ENCODE data around the gene MYMX. TPM values are rescaled to one million over a fixed set of nuclear protein-coding genes. Genes with fewer than 3 reads are reported as not detected.

The MYMX gene
- total RNA-seq, 2 experiments from 2014 or later = not detected

DNA sequence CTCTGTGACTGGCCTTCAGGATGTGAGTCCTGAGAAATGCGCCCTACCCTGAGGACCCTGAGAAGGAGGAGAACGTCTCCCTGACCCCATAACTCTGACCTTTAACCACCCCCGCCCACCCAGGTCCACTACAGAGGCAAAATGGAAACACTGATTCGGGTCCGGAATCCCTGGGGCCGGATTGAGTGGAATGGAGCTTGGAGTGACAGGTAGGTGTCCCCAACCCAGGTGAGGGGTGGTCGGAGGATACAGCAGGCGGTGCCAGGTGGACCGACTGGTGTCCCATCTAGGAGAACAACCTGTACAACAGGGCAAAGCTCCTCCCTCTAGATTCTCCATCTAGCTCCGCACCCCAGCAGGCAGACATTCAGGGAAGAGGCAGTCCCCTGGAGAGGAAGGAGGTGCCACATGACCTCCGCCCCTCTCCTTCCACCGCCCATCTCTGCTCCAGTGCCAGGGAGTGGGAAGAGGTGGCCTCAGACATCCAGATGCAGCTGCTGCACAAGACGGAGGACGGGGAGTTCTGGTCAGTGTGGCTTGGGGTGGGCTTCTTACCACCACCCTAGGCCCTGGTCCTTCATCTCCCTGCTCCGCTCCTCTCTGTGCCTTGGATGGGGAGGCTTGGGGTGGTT is 40.5 kb upstream of the MYMX start:
- TF ChIP-seq, protein P1, sequence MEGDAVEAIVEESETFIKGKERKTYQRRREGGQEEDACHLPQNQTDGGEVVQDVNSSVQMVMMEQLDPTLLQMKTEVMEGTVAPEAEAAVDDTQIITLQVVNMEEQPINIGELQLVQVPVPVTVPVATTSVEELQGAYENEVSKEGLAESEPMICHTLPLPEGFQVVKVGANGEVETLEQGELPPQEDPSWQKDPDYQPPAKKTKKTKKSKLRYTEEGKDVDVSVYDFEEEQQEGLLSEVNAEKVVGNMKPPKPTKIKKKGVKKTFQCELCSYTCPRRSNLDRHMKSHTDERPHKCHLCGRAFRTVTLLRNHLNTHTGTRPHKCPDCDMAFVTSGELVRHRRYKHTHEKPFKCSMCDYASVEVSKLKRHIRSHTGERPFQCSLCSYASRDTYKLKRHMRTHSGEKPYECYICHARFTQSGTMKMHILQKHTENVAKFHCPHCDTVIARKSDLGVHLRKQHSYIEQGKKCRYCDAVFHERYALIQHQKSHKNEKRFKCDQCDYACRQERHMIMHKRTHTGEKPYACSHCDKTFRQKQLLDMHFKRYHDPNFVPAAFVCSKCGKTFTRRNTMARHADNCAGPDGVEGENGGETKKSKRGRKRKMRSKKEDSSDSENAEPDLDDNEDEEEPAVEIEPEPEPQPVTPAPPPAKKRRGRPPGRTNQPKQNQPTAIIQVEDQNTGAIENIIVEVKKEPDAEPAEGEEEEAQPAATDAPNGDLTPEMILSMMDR (IDR thresholded peaks at IDR 0.05) = no peak
- no peaks in the 10 kb centered on the region for H3K36me3 Mint-ChIP-seq (ENCODE audit: low read depth)
- H3K9me3 Mint-ChIP-seq = no peaks in the 10 kb centered on the region
- H3K4me1 Mint-ChIP-seq (ENCODE audit: low read depth) = peaks cover 17% of the 10 kb centered on the region
- intact Hi-C loops (cut with DNase I, micrococcal nuclease) = no loop called here
- H3K36me3 ChIP-seq (ENCODE audit: insufficient read depth, low read length) = no peaks in the 10 kb centered on the region
- H3K27me3 ChIP-seq (ENCODE audit: control insufficient read depth in 1 of 2, insufficient read depth in 2 of 2, low read length in 2 of 2) = peaks cover under 1 to 5% of the 10 kb centered on the region in 2 experiments
- DNase-seq = no peak
- no peaks in the 10 kb centered on the region for H3K9me3 ChIP-seq (ENCODE audit: control insufficient read depth in 1 of 2, insufficient read depth in 1 of 2, low read length in 2 of 2)
- H3K27ac ChIP-seq (ENCODE audit: low read depth in 1 of 2, low read length in 2 of 2) = no peak overlapping the region
- no peaks in the 10 kb centered on the region for H3K27me3 Mint-ChIP-seq
- no peak overlapping the region for H3K4me3 ChIP-seq (ENCODE audit: low read length)
- ChIA-PET CTCF (no interaction called here), POLR2A (no interaction called here)
- no peak for ATAC-seq (ENCODE audit: poor library complexity)
- H3K4me1 ChIP-seq (ENCODE audit: insufficient read depth, low read length) = peaks cover 13% of the 10 kb centered on the region
- H3K4me3 Mint-ChIP-seq = no peak overlapping the region
- no peak overlapping the region for H3K27ac Mint-ChIP-seq

- Histone ChIP-seq H3K27ac (ENCODE audit: low read depth in 1 of 2, low read length in 2 of 2) (no peak overlapping the region), H3K4me1 (ENCODE audit: insufficient read depth, low read length) (peaks cover 13% of the 10 kb centered on the region), H3K9me3 (ENCODE audit: control insufficient read depth in 1 of 2, insufficient read depth in 1 of 2, low read length in 2 of 2) (no peaks in the 10 kb centered on the region), H3K36me3 (ENCODE audit: insufficient read depth, low read length) (no peaks in the 10 kb centered on the region), H3K27me3 (ENCODE audit: control insufficient read depth in 1 of 2, insufficient read depth in 2 of 2, low read length in 2 of 2) (peaks cover 0 to 5% of the 10 kb centered on the region in 2 experiments), H3K4me3 (ENCODE audit: low read length) (no peak overlapping the region)
- H3K9me3 Mint-ChIP-seq = no peaks in the 10 kb centered on the region
- intact Hi-C loops (cut with DNase I, micrococcal nuclease) = no loop called here
- CTCF ChIA-PET = no interaction called here
- H3K27me3 Mint-ChIP-seq = no peaks in the 10 kb centered on the region
- no peak overlapping the region for H3K27ac Mint-ChIP-seq
- POLR2A ChIA-PET = no interaction called here
- TF ChIP-seq, protein P1 (IDR thresholded peaks at IDR 0.05) = no peak
- peak in 3 of 14 experiments; percentile 19 to 65 (median 50) for DNase-seq
- H3K4me3 Mint-ChIP-seq = no peak overlapping the region
- peaks cover 10% of the 10 kb centered on the region for H3K4me1 Mint-ChIP-seq (ENCODE audit: low read depth)
- H3K36me3 Mint-ChIP-seq (ENCODE audit: low read depth) = no peaks in the 10 kb centered on the region
- no peak for ATAC-seq (ENCODE audit: poor library complexity)
Measured at GRCh38 chr6:44176762-44177509, 39.8 kb upstream of the MYMX start.

DNA sequence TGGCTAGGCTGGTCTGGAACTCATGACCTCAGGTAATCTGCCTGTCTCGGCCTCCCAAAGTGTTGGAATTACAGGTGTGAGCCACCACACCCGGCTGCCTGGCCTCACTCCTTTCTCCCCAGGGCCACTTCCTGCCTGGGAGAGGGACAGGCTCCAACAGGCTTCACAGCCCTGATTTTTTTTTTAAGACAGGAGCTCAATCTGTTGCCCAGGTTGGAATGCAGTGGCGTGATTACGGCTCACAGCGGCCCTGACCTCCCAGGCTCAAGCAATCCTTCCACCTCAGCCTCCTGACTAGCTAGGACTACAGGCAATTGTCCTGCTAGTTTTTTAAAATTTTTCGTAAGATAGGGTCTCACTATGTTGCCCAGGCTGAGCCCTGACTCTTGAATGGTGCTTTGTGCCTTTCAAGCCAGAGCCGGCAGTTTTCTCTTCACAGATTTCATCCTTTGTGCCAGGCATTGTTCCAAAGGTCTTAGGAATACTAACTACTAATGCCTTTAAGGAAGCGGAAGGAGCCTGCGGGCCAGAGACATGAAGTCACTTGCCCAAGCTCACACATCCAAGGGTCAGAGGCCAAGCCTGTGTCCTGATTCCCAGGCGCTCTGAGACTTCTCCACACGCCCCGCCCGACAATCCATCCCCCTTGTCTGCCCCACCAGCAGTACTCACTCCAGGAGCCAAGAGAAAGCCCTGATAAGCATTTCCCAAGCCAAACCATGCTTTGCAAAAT is 38.9 kb upstream of the MYMX start:
- Mint-ChIP-seq H3K27ac (no peak overlapping the region), H3K4me1 (ENCODE audit: low read depth) (peaks cover under 1% of the 10 kb centered on the region), H3K36me3 (ENCODE audit: low read depth) (no peaks in the 10 kb centered on the region), H3K4me3 (no peak overlapping the region), H3K9me3 (no peaks in the 10 kb centered on the region), H3K27me3 (no peaks in the 10 kb centered on the region)
- no peaks in the 10 kb centered on the region for H3K36me3 ChIP-seq (ENCODE audit: insufficient read depth, low read length)
- H3K4me1 ChIP-seq (ENCODE audit: insufficient read depth, low read length) = peaks cover 10% of the 10 kb centered on the region
- ATAC-seq (ENCODE audit: poor library complexity) = no peak
- POLR2A ChIA-PET = no interaction called here
- no peak overlapping the region for H3K4me3 ChIP-seq (ENCODE audit: low read length)
- no peaks in the 10 kb centered on the region for H3K9me3 ChIP-seq (ENCODE audit: control insufficient read depth in 1 of 2, insufficient read depth in 1 of 2, low read length in 2 of 2)
- TF ChIP-seq, protein P1 (IDR thresholded peaks at IDR 0.05) = no peak
- H3K27me3 ChIP-seq (ENCODE audit: control insufficient read depth in 1 of 2, insufficient read depth in 2 of 2, low read length in 2 of 2) = no peaks in the 10 kb centered on the region
- no peak overlapping the region for H3K27ac ChIP-seq (ENCODE audit: low read depth in 1 of 2, low read length in 2 of 2)
- CTCF ChIA-PET = no interaction called here
- no peak for DNase-seq
- intact Hi-C loops (cut with DNase I, micrococcal nuclease) = no loop called here

All from CD4-positive, alpha-beta T cell (primary cell).